PC-3 (cell line): ENCODE measurements around the gene B4GALT1. TPM values are rescaled to one million over a fixed set of nuclear protein-coding genes. Genes with fewer than 3 reads are reported as not detected.

Source experiments
- ATAC-seq: fragments of 200-7000 bp; cut with Tn5 transposase; 2 replicates; pipeline ENCODE4 v1.9.1; 2020; ENCODE audit warnings: mild to moderate bottlenecking, moderate library complexity
- BruUV-seq: library from RNA; stranded (reverse); fragments of 400-500 nt; replicated peaks from 2 replicates; lab custom pipeline; 2021; lab: Mats Ljungman, UMichigan
- CTCF ChIA-PET: fragments of 300-600 bp; sonication (Branson Sonifier 250); formaldehyde crosslinking; loops from one replicate; lab custom pipeline; 2022; ENCODE audit warnings: antibody characterized with exemption; lab: Charles Lee
- POLR2A ChIA-PET: fragments of 300-600 bp; sonication (Branson Sonifier 250); formaldehyde crosslinking; loops from one replicate; lab custom pipeline; 2022; ENCODE audit warnings: antibody characterized with exemption; ENCODE audit not compliant: unreplicated experiment; lab: Charles Lee
- DNase-seq: peaks from one replicate; pipeline ENCODE4 v3.0.0-alpha.2; 2015
- H2AFZ ChIP-seq: fragments of 300-600 bp; sonication (generic); 2 replicates; pipeline ENCODE4 v1.6.0; 2016; ENCODE audit warnings: antibody characterized with exemption, low read length
- H3F3A ChIP-seq: fragments of 300-600 bp; sonication (generic); one replicate; pipeline ENCODE4 v1.6.0; 2017; ENCODE audit warnings: antibody characterized with exemption, low read length, control low read depth, mild to moderate bottlenecking; ENCODE audit not compliant: unreplicated experiment
- H3K27ac ChIP-seq: fragments of 300-600 bp; sonication (generic); 2 replicates; pipeline ENCODE4 v1.5.1; 2016; ENCODE audit warnings: mild to moderate bottlenecking, low read length
- H3K27me3 ChIP-seq: fragments of 300-600 bp; sonication (generic); 2 replicates; pipeline ENCODE4 v1.6.1; 2016; ENCODE audit warnings: low read length, mixed read lengths
- H3K36me3 ChIP-seq: fragments of 300-600 bp; sonication (generic); 2 replicates; pipeline ENCODE4 v1.6.1; 2016; ENCODE audit warnings: low read depth, mixed run types, low read length, mixed read lengths
- H3K4me1 ChIP-seq: fragments of 300-600 bp; sonication (generic); 2 replicates; pipeline ENCODE4 v1.5.1; 2016; ENCODE audit warnings: low read length; ENCODE audit not compliant: insufficient read depth
- H3K4me2 ChIP-seq: fragments of 300-600 bp; sonication (generic); 2 replicates; pipeline ENCODE4 v1.6.0; 2016; ENCODE audit warnings: low read length
- H3K4me3 ChIP-seq: fragments of 300-600 bp; sonication (generic); 2 replicates; pipeline ENCODE4 v1.5.1; 2016; ENCODE audit warnings: mild to moderate bottlenecking, low read length, mixed read lengths
- H3K79me2 ChIP-seq: fragments of 300-600 bp; sonication (generic); 2 replicates; pipeline ENCODE4 v1.6.1; 2017; ENCODE audit warnings: low read length, mixed read lengths
- H3K9ac ChIP-seq: fragments of 300-600 bp; sonication (generic); 2 replicates; pipeline ENCODE4 v1.6.0; 2016; ENCODE audit warnings: mild to moderate bottlenecking, low read length
- H3K9me2 ChIP-seq: fragments of 300-600 bp; sonication (generic); replicated peaks from 2 replicates; pipeline ENCODE4 v1.6.1; 2016; ENCODE audit warnings: mixed run types, low read length, mixed read lengths
- H3K9me3 ChIP-seq: fragments of 300-600 bp; sonication (generic); 2 replicates; pipeline ENCODE4 v1.6.1; 2016; ENCODE audit warnings: low read length, mixed read lengths
- H4K20me1 ChIP-seq: fragments of 300-600 bp; sonication (generic); 2 replicates; pipeline ENCODE4 v1.6.1; 2016; ENCODE audit warnings: low read length, mixed read lengths
- EZH2 ChIP-seq: fragments of 300-600 bp; sonication (generic); IDR thresholded peaks from one replicate; pipeline ENCODE4 v1.6.1; 2017; ENCODE audit warnings: antibody characterized with exemption, mild to moderate bottlenecking, low read length; ENCODE audit not compliant: unreplicated experiment
- EZH2phosphoT487 ChIP-seq: fragments of 300-600 bp; sonication (generic); IDR thresholded peaks from 2 replicates; pipeline ENCODE4 v1.6.1; 2018; ENCODE audit warnings: mild to moderate bottlenecking, antibody characterized with exemption, low read length, borderline replicate concordance
- intact Hi-C: fragments of 100-400 bp; cut with micrococcal nuclease; formaldehyde crosslinking; loops from 2 replicates; pipeline ENCODE4 v1.9.0; 2023
- total RNA-seq: library from RNA; depleted of rRNA; stranded (reverse); fragments of >200 nt; gene quantifications from 2 replicates; pipeline ENCODE4 v1.2.3, GENCODE V29; 2014
- TF ChIP-seq, protein P1 (sequence below): fragments of 300-600 bp; sonication (generic); conservative IDR thresholded peaks from 2 replicates; pipeline ENCODE4 v1.5.1; 2017; ENCODE audit warnings: antibody characterized with exemption, low read depth, mild to moderate bottlenecking, low read length

The B4GALT1 gene
- total RNA-seq, 1 experiment from 2014 or later, result 14.8 TPM

DNA sequence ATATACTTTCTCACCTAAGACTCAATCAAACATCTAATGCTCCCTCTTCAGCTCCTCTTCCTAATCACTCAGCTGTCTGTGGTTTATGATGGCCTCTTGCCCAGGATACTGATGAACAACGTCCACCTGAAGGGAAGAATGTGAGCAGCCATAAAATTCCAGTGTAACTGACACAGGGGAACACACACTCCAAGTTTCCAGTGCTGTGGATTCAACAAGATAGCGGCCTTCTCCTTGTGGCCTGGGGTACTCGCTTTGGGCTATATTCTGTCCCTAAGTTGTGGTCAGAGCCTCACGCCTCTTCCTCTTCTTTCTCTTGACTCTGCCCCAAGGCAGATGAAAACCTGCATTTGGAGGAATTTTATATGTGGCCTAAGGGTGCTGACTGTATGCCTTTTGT lies 11.7 kb downstream of the B4GALT1 start:
- Histone ChIP-seq H3K4me2 (no peak overlapping the region), H3K4me1 (peaks cover 67% of the 10 kb centered on the region), H4K20me1 (peaks cover 11% of the 10 kb centered on the region), H3K9ac (no peak overlapping the region), H3F3A (peaks cover 3% of the 10 kb centered on the region), H3K4me3 (no peak overlapping the region), H3K27ac (no peak overlapping the region), H3K36me3 (no peaks in the 10 kb centered on the region), H2AFZ (no peak overlapping the region), H3K9me2 (no peaks in the 10 kb centered on the region), H3K79me2 (peaks cover 97% of the 10 kb centered on the region), H3K9me3 (no peaks in the 10 kb centered on the region), H3K27me3 (no peaks in the 10 kb centered on the region)
- no TSS peak for BruUV-seq
- CTCF ChIA-PET, result no interaction called here
- ATAC-seq, result no peak
- intact Hi-C loops, result no loop called here
- POLR2A ChIA-PET, result no interaction called here
- TF ChIP-seq EZH2 (no peak), EZH2phosphoT487 (no peak)
- TF ChIP-seq, protein P1, sequence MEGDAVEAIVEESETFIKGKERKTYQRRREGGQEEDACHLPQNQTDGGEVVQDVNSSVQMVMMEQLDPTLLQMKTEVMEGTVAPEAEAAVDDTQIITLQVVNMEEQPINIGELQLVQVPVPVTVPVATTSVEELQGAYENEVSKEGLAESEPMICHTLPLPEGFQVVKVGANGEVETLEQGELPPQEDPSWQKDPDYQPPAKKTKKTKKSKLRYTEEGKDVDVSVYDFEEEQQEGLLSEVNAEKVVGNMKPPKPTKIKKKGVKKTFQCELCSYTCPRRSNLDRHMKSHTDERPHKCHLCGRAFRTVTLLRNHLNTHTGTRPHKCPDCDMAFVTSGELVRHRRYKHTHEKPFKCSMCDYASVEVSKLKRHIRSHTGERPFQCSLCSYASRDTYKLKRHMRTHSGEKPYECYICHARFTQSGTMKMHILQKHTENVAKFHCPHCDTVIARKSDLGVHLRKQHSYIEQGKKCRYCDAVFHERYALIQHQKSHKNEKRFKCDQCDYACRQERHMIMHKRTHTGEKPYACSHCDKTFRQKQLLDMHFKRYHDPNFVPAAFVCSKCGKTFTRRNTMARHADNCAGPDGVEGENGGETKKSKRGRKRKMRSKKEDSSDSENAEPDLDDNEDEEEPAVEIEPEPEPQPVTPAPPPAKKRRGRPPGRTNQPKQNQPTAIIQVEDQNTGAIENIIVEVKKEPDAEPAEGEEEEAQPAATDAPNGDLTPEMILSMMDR, result no peak
- peak; percentile 56 for DNase-seq

- peaks cover 3% of the 10 kb centered on the region for H3F3A ChIP-seq
- no peak overlapping the region for H3K9ac ChIP-seq
- H3K4me2 ChIP-seq, result no peak overlapping the region
- H3K9me3 ChIP-seq, result no peaks in the 10 kb centered on the region
- H3K27ac ChIP-seq, result no peak overlapping the region
- intact Hi-C loops, result no loop called here
- H3K4me3 ChIP-seq, result no peak overlapping the region
- POLR2A ChIA-PET, result no interaction called here
- peaks cover 11% of the 10 kb centered on the region for H4K20me1 ChIP-seq
- CTCF ChIA-PET, result no interaction called here
- no peak for ATAC-seq
- no peak overlapping the region for H2AFZ ChIP-seq
- no peak for DNase-seq
- no TSS peak for BruUV-seq
- peaks cover 97% of the 10 kb centered on the region for H3K79me2 ChIP-seq
- peaks cover 59% of the 10 kb centered on the region for H3K4me1 ChIP-seq
- TF ChIP-seq EZH2, result no peak
- TF ChIP-seq EZH2phosphoT487, result no peak
- TF ChIP-seq, protein P1, result no peak
- H3K36me3 ChIP-seq, result no peaks in the 10 kb centered on the region
- H3K27me3 ChIP-seq, result no peaks in the 10 kb centered on the region
- H3K9me2 ChIP-seq, result no peaks in the 10 kb centered on the region
These were observed 12.8 kb downstream of the B4GALT1 start for GRCh38 chr9:33154371-33154770.

- no TSS peak for BruUV-seq
- Histone ChIP-seq H3K9me3 (no peaks in the 10 kb centered on the region), H3K9ac (no peak overlapping the region), H2AFZ (no peak overlapping the region), H3K36me3 (no peaks in the 10 kb centered on the region), H4K20me1 (peaks cover 11% of the 10 kb centered on the region), H3K27me3 (no peaks in the 10 kb centered on the region), H3K79me2 (peaks cover 97% of the 10 kb centered on the region), H3F3A (peaks cover 3% of the 10 kb centered on the region), H3K27ac (no peak overlapping the region), H3K4me2 (no peak overlapping the region), H3K4me1 (peaks cover 52% of the 10 kb centered on the region), H3K4me3 (no peak overlapping the region), H3K9me2 (no peaks in the 10 kb centered on the region)
- DNase-seq (no peak), ATAC-seq (no peak)
- POLR2A ChIA-PET, result no interaction called here
- TF ChIP-seq EZH2 (no peak), EZH2phosphoT487 (no peak)
- TF ChIP-seq, protein P1, result no peak
- intact Hi-C loops, result no loop called here
- CTCF ChIA-PET, result no interaction called here
These were observed 13.5 kb downstream of the B4GALT1 start for GRCh38 chr9:33153666-33154065.
